Stomach (tissue), 19 donors: ENCODE data around the gene BLACAT1. TPM values are rescaled to one million over a fixed set of nuclear protein-coding genes. Genes with fewer than 3 reads are reported as not detected.

Experiments used
- DNase-seq, 2 donors: peaks; one replicate each; pipeline versions ENCODE4 v3.0.0 to v3.0.0-alpha.2; 2013 to 2019
- H3K27ac ChIP-seq, 5 donors: fragments of 200-600 bp in 4 of 5; sonication (generic) in 4 of 5; one replicate each; pipeline ENCODE4 v1.5.1; 2013 to 2019; ENCODE audit warnings: mild to moderate bottlenecking in 1 of 5, moderate library complexity in 1 of 5
- H3K27me3 ChIP-seq, 3 donors: fragments of 200-600 bp; sonication (generic); one replicate each; pipeline ENCODE4 v1.5.1; 2017 to 2019; ENCODE audit warnings: mixed run types in 1 of 3
- H3K36me3 ChIP-seq, 4 donors: fragments of 200-600 bp; sonication (generic); 1 replicate in 3 of 4; 2 replicates in 1 of 4; pipeline ENCODE4 v1.5.1; 2016 to 2019
- H3K4me1 ChIP-seq, 4 donors: fragments of 200-600 bp; sonication (generic); one replicate each; pipeline ENCODE4 v1.5.1; 2016 to 2019
- H3K4me3 ChIP-seq, 4 donors: fragments of 200-600 bp; sonication (generic) in 3 of 4; one replicate each; pipeline ENCODE4 v1.5.1; 2016 to 2019; ENCODE audit warnings: mild to moderate bottlenecking in 1 of 4
- H3K9me3 ChIP-seq, 4 donors: fragments of 200-600 bp; sonication (generic); one replicate each; pipeline ENCODE4 v1.5.1; 2016 to 2019
- CTCF ChIP-seq, 7 experiments: fragments of 450-650 bp in 4 of 7; fragments of 200-600 bp in 3 of 7; sonication (generic) in 3 of 7; IDR thresholded peaks; one replicate each; pipeline ENCODE4 v1.5.1; 2016 to 2019; ENCODE audit warnings: antibody characterized with exemption in 7 of 7, control low read depth in 2 of 7, mild to moderate bottlenecking in 1 of 7
- EP300 ChIP-seq: sonication (generic); formaldehyde crosslinking; IDR thresholded peaks from one replicate; pipeline ENCODE4 v1.6.1; 2017; ENCODE audit warnings: antibody characterized with exemption
- POLR2A ChIP-seq, 4 donors: fragments of 450-650 bp; IDR thresholded peaks; one replicate each; pipeline ENCODE4 v1.6.1; 2016; ENCODE audit warnings: antibody characterized with exemption in 4 of 4, control low read depth in 2 of 4, mild to moderate bottlenecking in 1 of 4, moderate library complexity in 1 of 4
- POLR2AphosphoS5 ChIP-seq, 3 donors: sonication (generic); formaldehyde crosslinking; IDR thresholded peaks; one replicate each; pipeline ENCODE4 v1.6.1; 2016; ENCODE audit warnings: antibody characterized with exemption in 3 of 3
- WGBS, 5 donors: extraction: QIAGEN DNeasy Blood & Tissue Kit in 3 of 5; methylation state at CpG; one replicate each; pipeline versions ENCODE4 v1.1.5 to v1.1.7; 2013 to 2018; 5-methylcytosine and 5-hydroxymethylcytosine counted together
- intact Hi-C: fragments of 100-400 bp; cut with DNase I; formaldehyde crosslinking; loops from one replicate; pipeline ENCODE4 v1.15.1; 2023; ENCODE audit warnings: low total_unique reads
- long read RNA-seq, 10 donors: transcript quantifications; one replicate each; lab custom pipeline, GENCODE V29; 2026
- polyA plus RNA-seq, 3 donors: library from polyadenylated mRNA; stranded (reverse); fragments of 200-250 nt; gene quantifications; one replicate each; pipeline ENCODE4 v1.2.3, GENCODE V29; 2013
- total RNA-seq, 5 donors: library from RNA; depleted of rRNA; stranded (reverse); fragments of >200 nt; gene quantifications; one replicate each; pipeline versions ENCODE4 v1.1.0 to v1.2.3, GENCODE V29; 2014 to 2016
- donor health status: healthy with polysubstance abuse.
- donor health status: Bipolar disorder and iron deficiency.
- donor health status: healthy.

BLACAT1 gene
- total RNA-seq (under 1 TPM in 1 of 5 donors, not detected in 4; 0.37 TPM), polyA plus RNA-seq (under 1 TPM in 1 of 3 donors, not detected in 2; 0.43 TPM)
- long read RNA-seq, donor 1: 0 reads
- long read RNA-seq, donor 2: 0 reads
- long read RNA-seq, donor 3: 0 reads
- long read RNA-seq, donor 4: 0 reads
- long read RNA-seq, donor 5: 0 reads
- long read RNA-seq, donor 6: 0 reads
- long read RNA-seq, donor 7, partial matches to known transcripts: 0 of 1 reads
- long read RNA-seq, donor 7, other reads (novel, unspliced or antisense): 0 of 1 reads
- long read RNA-seq, donor 8: 0 reads
- long read RNA-seq, donor 9: 0 reads
- long read RNA-seq, donor 10: 0 reads

- intact Hi-C loops: no loop called here
- 4 to 5% (median 5%) methylated on average over 41 to 53 of the region's 53 CpGs for WGBS, 5 donors
- H3K4me3 ChIP-seq: peak within 1 kb of the TSS; percentile 25 to 47 (median 30)
These were observed at the start of gene BLACAT1 for GRCh38 chr1:205455581-205456382. Gene BLACAT1, minus strand, starts transcription at chr1:205456045.

DNA sequence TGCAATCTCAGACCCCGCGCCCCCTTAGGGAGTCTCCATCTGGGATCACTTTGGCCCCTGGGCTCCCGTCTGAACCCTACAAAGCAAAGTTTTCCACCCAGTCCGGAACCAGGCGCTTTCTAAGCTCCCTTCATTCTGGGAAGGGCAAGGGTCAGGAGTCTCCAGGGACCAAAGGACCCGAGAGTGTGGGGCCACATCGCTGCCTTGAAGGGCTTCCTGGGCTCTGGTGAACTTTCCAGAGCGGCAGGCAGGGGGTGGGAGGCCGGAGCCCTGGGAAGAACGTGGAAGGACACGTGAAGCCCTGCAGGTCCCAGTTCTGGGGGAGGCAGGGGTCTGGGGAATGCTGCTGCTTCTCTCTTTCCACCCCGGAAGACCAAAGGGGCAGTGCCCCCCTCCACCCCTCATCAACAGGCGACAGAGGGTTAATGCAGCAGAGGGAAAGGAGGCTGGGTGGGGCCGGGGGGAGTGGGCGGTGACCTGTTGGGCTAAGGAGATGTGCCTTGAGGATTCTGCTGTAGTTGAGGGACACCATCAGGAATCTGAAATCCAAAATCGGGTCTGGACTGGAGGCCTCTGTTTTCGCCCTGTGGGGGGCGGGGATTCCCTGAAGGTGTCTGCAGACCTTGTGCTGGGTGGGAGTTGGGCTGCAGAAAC lies 49.4 kb upstream of the BLACAT1 start:
- Histone ChIP-seq H3K9me3 (no peaks in the 10 kb centered on the region), H3K27ac (peak overlapping the region; percentile 76 to 85 (median 82)), H3K4me3 (peak overlapping the region; percentile 62 to 71 (median 68)), H3K27me3 (peaks cover 0 to 5% (median 0%) of the 10 kb centered on the region in 3 donors), H3K4me1 (peaks cover 14 to 61% (median 42%) of the 10 kb centered on the region in 4 donors), H3K36me3 (no peaks in the 10 kb centered on the region)
- 4 to 14% (median 6%) methylated on average over 7 to 18 of the region's 18 CpGs for WGBS, 5 donors
- DNase-seq: peak in 1 of 2 donors; percentile 54
- intact Hi-C loops: no loop called here
- TF ChIP-seq CTCF (IDR thresholded peaks at IDR 0.05): no peak
- no peak for TF ChIP-seq EP300
- TF ChIP-seq POLR2AphosphoS5 (IDR thresholded peaks at IDR 0.05): no peak
- TF ChIP-seq POLR2A (IDR thresholded peaks at IDR 0.05): no peak

More at GRCh38 chr1:205455581-205456382, at the start of gene BLACAT1:
- H3K27ac ChIP-seq: no peak within 1 kb of the TSS
- H3K4me1 ChIP-seq: peaks cover 17 to 28% (median 22%) of the 10 kb centered on the region in 4 donors
- no peak for TF ChIP-seq POLR2A (IDR thresholded peaks at IDR 0.05)
- no peak for TF ChIP-seq EP300
- no peak for TF ChIP-seq CTCF (IDR thresholded peaks at IDR 0.05)
- no peak for TF ChIP-seq POLR2AphosphoS5 (IDR thresholded peaks at IDR 0.05)
- H3K27me3 ChIP-seq: peaks cover 21 to 95% (median 91%) of the 10 kb centered on the region in 3 donors
- no peaks in the 10 kb centered on the region for H3K36me3 ChIP-seq
- DNase-seq: no peak
- no peaks in the 10 kb centered on the region for H3K9me3 ChIP-seq

DNA sequence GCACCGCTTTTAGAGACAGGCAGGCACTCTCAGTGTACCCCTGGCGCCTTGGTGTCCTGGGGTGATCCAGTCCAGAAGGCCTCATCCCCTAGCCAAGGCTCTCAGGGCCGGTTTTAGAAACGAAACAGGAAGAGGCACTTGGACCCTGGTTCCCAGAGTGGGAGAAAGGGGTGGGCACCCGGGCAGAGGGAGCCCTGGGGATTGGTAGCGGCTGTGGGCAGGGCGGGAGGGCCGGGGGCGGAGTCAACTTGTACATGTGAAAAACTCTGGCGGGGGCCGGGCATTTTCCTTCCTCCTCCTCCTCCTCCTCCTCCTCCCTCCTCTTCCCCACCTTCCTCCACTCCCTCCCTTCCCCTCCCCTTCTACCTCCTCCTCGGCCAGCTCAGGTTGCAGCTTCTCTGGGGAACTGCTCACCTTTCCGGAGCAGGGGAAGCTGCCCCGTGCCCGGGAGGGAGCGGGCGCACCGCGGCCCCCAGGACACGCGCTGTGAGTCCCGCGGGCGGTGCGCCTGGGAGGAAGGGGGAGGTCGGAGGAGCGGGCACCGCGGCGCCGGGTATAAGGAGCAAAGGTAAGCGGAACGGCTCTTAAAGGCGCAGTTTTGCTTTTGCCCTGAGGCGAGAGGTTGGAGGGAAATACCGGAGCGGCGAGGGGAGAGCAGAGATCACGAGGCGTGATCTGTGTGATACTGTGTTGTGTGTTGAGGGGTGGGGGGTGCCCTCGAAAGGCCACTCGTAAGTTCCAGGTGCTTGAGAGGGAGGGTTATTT lies 48.6 kb upstream of the BLACAT1 start, which contains the start of gene CDK18:
Gene CDK18, plus strand, starts transcription at position 359 of the 765 bp plus-strand sequence. CDS start 18,499 bp downstream, outside the sequence.
- TF ChIP-seq POLR2AphosphoS5 (IDR thresholded peaks at IDR 0.05) (peak in 1 of 3 donors; percentile 5), POLR2A (IDR thresholded peaks at IDR 0.05) (no peak), EP300 (no peak), CTCF (IDR thresholded peaks at IDR 0.05) (no peak)

More for the DNA sequence above, 48.6 kb upstream of the BLACAT1 start, which contains the start of gene CDK18:
- Histone ChIP-seq H3K4me3 (peak within 1 kb of the TSS; percentile 62 to 71 (median 68)), H3K36me3 (no peaks in the 10 kb centered on the region), H3K27ac (peak within 1 kb of the TSS; percentile 76 to 85 (median 82)), H3K9me3 (no peaks in the 10 kb centered on the region), H3K4me1 (peaks cover 14 to 57% (median 41%) of the 10 kb centered on the region in 4 donors), H3K27me3 (peaks cover 0 to 5% (median 0%) of the 10 kb centered on the region in 3 donors)
- intact Hi-C loops: no loop called here
- DNase-seq: peak; percentile 92 to 93
- WGBS, 5 donors: 1 to 4% (median 2%) methylated on average over 31 to 41 of the region's 42 CpGs
